HCT116 (cell line): ENCODE measurements around the gene YTHDC2. TPM values are rescaled to one million over a fixed set of nuclear protein-coding genes. Genes with fewer than 3 reads are reported as not detected.
A peak's percentile ranks its signal among the peaks of the same experiment; 100 is the strongest.

Source experiments
- ATAC-seq: fragments of 200-7000 bp; cut with Tn5 transposase; 2 replicates; pipeline ENCODE4 v1.9.1; 2020; ENCODE audit warnings: mild to moderate bottlenecking, moderate library complexity
- BruUV-seq: library from RNA; stranded (reverse); fragments of 400-500 nt; replicated peaks from 2 replicates; lab custom pipeline; 2021; lab: Mats Ljungman, UMichigan
- CTCF ChIA-PET: fragments of 300-600 bp; sonication (Branson Sonifier 250); formaldehyde crosslinking; loops from one replicate; lab custom pipeline; 2021; ENCODE audit warnings: antibody characterized with exemption; lab: Charles Lee
- POLR2A ChIA-PET: fragments of 300-600, 350-600 bp; sonication (Branson Sonifier 250); formaldehyde crosslinking; loops from one replicate; lab custom pipeline; 2021; ENCODE audit warnings: antibody characterized with exemption; lab: Charles Lee
- RAD21 ChIA-PET, 2 experiments: fragments of 300-600 bp; sonication (Branson Sonifier 250); formaldehyde crosslinking; loops; one replicate each; lab custom pipeline; 2023; ENCODE audit warnings: low total read pairs in 2 of 2; ENCODE audit not compliant: uncharacterized antibody in 2 of 2, unreplicated experiment in 2 of 2, low non-redundant PET in 1 of 2; lab: Charles Lee
- DNase-seq: peaks from one replicate; pipeline ENCODE4 v3.0.0-alpha.2; 2010; ENCODE audit warnings: low read depth, low spot score
- H2AFZ ChIP-seq: fragments of 200-600 bp; shearing (Covaris generic), sonication (generic); 2 replicates; pipeline ENCODE4 v1.6.1; 2017; ENCODE audit warnings: low read depth, mixed run types, mixed read lengths, antibody characterized with exemption, low read length; ENCODE audit not compliant: poor library complexity, severe bottlenecking
- H3K27ac ChIP-seq: 2 replicates; pipeline ENCODE4 v1.5.1; 2012; ENCODE audit warnings: low read depth, low read length
- H3K27me3 ChIP-seq: fragments of 200-600 bp; sonication (generic); 2 replicates; pipeline ENCODE4 v1.6.1; 2016; ENCODE audit warnings: mixed run types, low read length, mixed read lengths; ENCODE audit not compliant: insufficient read depth
- H3K36me3 ChIP-seq, 2 experiments: fragments of 200-500 bp in 1 of 2; fragments of 200-600 bp in 1 of 2; sonication (Bioruptor generic) in 1 of 2; sonication (generic) in 1 of 2; 2 replicates each; pipeline versions ENCODE4 v1.5.1 to v1.6.1; 2014 to 2016; ENCODE audit warnings: low read length in 2 of 2, inconsistent platforms in 1 of 2, mixed read lengths in 1 of 2, mixed run types in 1 of 2; ENCODE audit not compliant: insufficient read depth in 2 of 2, control insufficient read depth in 1 of 2
- H3K4me1 ChIP-seq, 2 experiments: fragments of 200-600 bp in 1 of 2; sonication (generic) in 1 of 2; 2 replicates each; pipeline versions ENCODE4 v1.5.1 to v1.6.1; 2012 to 2017; ENCODE audit warnings: low read length in 2 of 2, inconsistent platforms in 1 of 2, mild to moderate bottlenecking in 1 of 2, mixed read lengths in 1 of 2, mixed run types in 1 of 2, moderate library complexity in 1 of 2; ENCODE audit not compliant: insufficient read depth in 2 of 2, control insufficient read depth in 1 of 2
- H3K4me2 ChIP-seq: fragments of 200-600 bp; sonication (generic); 2 replicates; pipeline ENCODE4 v1.6.1; 2017; ENCODE audit warnings: mixed run types, low read length, mixed read lengths
- H3K4me3 ChIP-seq, 2 experiments: fragments of 200-600 bp in 1 of 2; sonication (generic) in 1 of 2; replicated peaks in 1 of 2; 2 replicates each; pipeline ENCODE4 v1.5.1; 2011 to 2016; ENCODE audit warnings: low read length in 2 of 2, control low read depth in 1 of 2, low read depth in 1 of 2, mild to moderate bottlenecking in 1 of 2, mixed read lengths in 1 of 2, mixed run types in 1 of 2
- H3K79me2 ChIP-seq: fragments of 200-600 bp; sonication (generic); 2 replicates; pipeline ENCODE4 v1.6.1; 2017; ENCODE audit warnings: mild to moderate bottlenecking, mixed run types, low read length, moderate library complexity, mixed read lengths; ENCODE audit not compliant: insufficient read depth
- H3K9ac ChIP-seq: fragments of 200-600 bp; sonication (generic); 2 replicates; pipeline ENCODE4 v1.6.1; 2016; ENCODE audit warnings: low read length, mixed read lengths
- H3K9me2 ChIP-seq: fragments of 200-600 bp; sonication (generic), shearing (Covaris generic); 2 replicates; pipeline ENCODE4 v1.6.1; 2017; ENCODE audit warnings: mixed run types, mild to moderate bottlenecking, moderate library complexity; ENCODE audit not compliant: insufficient read depth
- H3K9me3 ChIP-seq, 2 experiments: fragments of 200-500 bp in 1 of 2; fragments of 200-600 bp in 1 of 2; sonication (Bioruptor generic) in 1 of 2; sonication (generic) in 1 of 2; 2 replicates each; pipeline ENCODE4 v1.6.1; 2014 to 2017; ENCODE audit warnings: low read length in 2 of 2, mixed read lengths in 2 of 2, inconsistent platforms in 1 of 2, low read depth in 1 of 2, mild to moderate bottlenecking in 1 of 2, mixed run types in 1 of 2, moderate library complexity in 1 of 2; ENCODE audit not compliant: control insufficient read depth in 1 of 2, insufficient read depth in 1 of 2
- H4K20me1 ChIP-seq: fragments of 200-600 bp; sonication (generic), shearing (Covaris generic); 2 replicates; pipeline ENCODE4 v1.6.1; 2017; ENCODE audit warnings: mixed run types, mild to moderate bottlenecking, moderate library complexity; ENCODE audit not compliant: insufficient read depth
- CEBPB ChIP-seq: IDR thresholded peaks from 2 replicates; pipeline ENCODE4 v1.6.1; 2012; ENCODE audit warnings: low read depth
- EZH2 ChIP-seq: fragments of 200-600 bp; sonication (generic); IDR thresholded peaks from 2 replicates; pipeline ENCODE4 v1.6.1; 2017; ENCODE audit warnings: antibody characterized with exemption, mixed run types
- RAD21 ChIP-seq: IDR thresholded peaks from 2 replicates; pipeline ENCODE4 v1.6.1; 2012; ENCODE audit warnings: low read depth, mild to moderate bottlenecking
- REST ChIP-seq: IDR thresholded peaks from 2 replicates; pipeline ENCODE4 v1.6.1; 2012; ENCODE audit warnings: low read depth
- SIN3A ChIP-seq: IDR thresholded peaks from 2 replicates; pipeline ENCODE4 v1.6.1; 2012; ENCODE audit warnings: low read depth
- SP1 ChIP-seq: IDR thresholded peaks from 2 replicates; pipeline ENCODE4 v1.6.1; 2012; ENCODE audit warnings: low read depth
- YY1 ChIP-seq: IDR thresholded peaks from 2 replicates; pipeline ENCODE4 v1.6.1; 2011; ENCODE audit warnings: low read length, low read depth, moderate library complexity, mild to moderate bottlenecking; ENCODE audit not compliant: insufficient replicate concordance; ENCODE audit errors: extremely low read depth
- ZFX ChIP-seq: fragments of 450-650 bp; IDR thresholded peaks from 2 replicates; pipeline ENCODE4 v1.6.1; 2017
- ZNF274 ChIP-seq: fragments of 200-500 bp; sonication (Bioruptor generic); IDR thresholded peaks from 2 replicates; pipeline ENCODE4 v1.6.1; 2014; ENCODE audit warnings: mild to moderate bottlenecking, low read depth, low read length, inconsistent platforms
- intact Hi-C: fragments of 100-400 bp; cut with micrococcal nuclease; formaldehyde crosslinking; loops from 2 replicates; pipeline ENCODE4 v1.10.0; 2022
- total RNA-seq: library from RNA; stranded (reverse); gene quantifications from one replicate; pipeline ENCODE4 v1.2.1, GENCODE V29; 2021; ENCODE audit not compliant: unreplicated experiment
- TF ChIP-seq, protein P1 (sequence below), 3 experiments: fragments of 200-600 bp in 1 of 3; sonication (generic) in 1 of 3; IDR thresholded peaks in 2 of 3; conservative IDR thresholded peaks in 1 of 3; 2 replicates each; pipeline ENCODE4 v1.5.1; 2012 to 2017; ENCODE audit warnings: low read depth in 2 of 3, low read length in 2 of 3, antibody characterized with exemption in 1 of 3, borderline replicate concordance in 1 of 3, control low read depth in 1 of 3, mild to moderate bottlenecking in 1 of 3, mixed read lengths in 1 of 3, mixed run types in 1 of 3, moderate library complexity in 1 of 3; ENCODE audit not compliant: insufficient read depth in 1 of 3

YTHDC2 gene
- total RNA-seq, 1 experiment from 2014 or later, result 22.2 TPM

- Histone ChIP-seq H3K9me3 (no peaks in the 10 kb centered on the region), H3K4me3 (no peak overlapping the region), H3K27ac (no peak overlapping the region), H3K9me2 (no peaks in the 10 kb centered on the region), H3K4me2 (peak overlapping the region; percentile 31; the same call in 1 of the 2 replicates), H3K4me1 (peaks cover 0 to 5% of the 10 kb centered on the region in 2 experiments; a peak in 1 of 4 replicates), H3K27me3 (no peaks in the 10 kb centered on the region), H3K79me2 (no peaks in the 10 kb centered on the region), H3K36me3 (no peaks in the 10 kb centered on the region), H3K9ac (no peak overlapping the region), H2AFZ (no peak overlapping the region), H4K20me1 (no peaks in the 10 kb centered on the region)
- ATAC-seq (peak; percentile 82), DNase-seq (peak; percentile 13)
- CTCF ChIA-PET, result interaction anchor here (0.6 to 2.0 kb wide), 29 partner anchors 9 to 1754 kb away, joined by 3 to 36 read pairs (median 4); partner anchors contain the start of gene YTHDC2
- POLR2A ChIA-PET, result interaction anchor here (1.3 kb wide), 1 partner anchor 838 kb away, joined by 3 read pairs; no protein-coding TSS in a partner anchor
- BruUV-seq, result no TSS peak
- no peak for TF ChIP-seq EZH2
- TF ChIP-seq RAD21, result peak; percentile 78
- TF ChIP-seq, protein P1, sequence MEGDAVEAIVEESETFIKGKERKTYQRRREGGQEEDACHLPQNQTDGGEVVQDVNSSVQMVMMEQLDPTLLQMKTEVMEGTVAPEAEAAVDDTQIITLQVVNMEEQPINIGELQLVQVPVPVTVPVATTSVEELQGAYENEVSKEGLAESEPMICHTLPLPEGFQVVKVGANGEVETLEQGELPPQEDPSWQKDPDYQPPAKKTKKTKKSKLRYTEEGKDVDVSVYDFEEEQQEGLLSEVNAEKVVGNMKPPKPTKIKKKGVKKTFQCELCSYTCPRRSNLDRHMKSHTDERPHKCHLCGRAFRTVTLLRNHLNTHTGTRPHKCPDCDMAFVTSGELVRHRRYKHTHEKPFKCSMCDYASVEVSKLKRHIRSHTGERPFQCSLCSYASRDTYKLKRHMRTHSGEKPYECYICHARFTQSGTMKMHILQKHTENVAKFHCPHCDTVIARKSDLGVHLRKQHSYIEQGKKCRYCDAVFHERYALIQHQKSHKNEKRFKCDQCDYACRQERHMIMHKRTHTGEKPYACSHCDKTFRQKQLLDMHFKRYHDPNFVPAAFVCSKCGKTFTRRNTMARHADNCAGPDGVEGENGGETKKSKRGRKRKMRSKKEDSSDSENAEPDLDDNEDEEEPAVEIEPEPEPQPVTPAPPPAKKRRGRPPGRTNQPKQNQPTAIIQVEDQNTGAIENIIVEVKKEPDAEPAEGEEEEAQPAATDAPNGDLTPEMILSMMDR (IDR thresholded peaks at IDR 0.05 in 2 of 3, conservative IDR thresholded peaks at IDR 0.05 in 1 of 3; ENCODE audit: borderline replicate concordance in 1 of 3, insufficient read depth in 1 of 3, low read depth in 2 of 3, low read length in 2 of 3), result peak; percentile 22 to 73 (median 54); a peak in 4 of 6 replicates
- RAD21 ChIA-PET, result interaction anchor here (0.6 to 1.1 kb wide), 6 partner anchors 52 to 1457 kb away, joined by 3 to 8 read pairs (median 3); no protein-coding TSS in a partner anchor
- intact Hi-C loops, result loop anchor here (1.0 to 5.0 kb wide), 4 partner anchors 53 to 1457 kb away; no protein-coding TSS in a partner anchor
Observed at GRCh38 chr5:113612060-113612496, 98.6 kb downstream of the YTHDC2 start.

DNA sequence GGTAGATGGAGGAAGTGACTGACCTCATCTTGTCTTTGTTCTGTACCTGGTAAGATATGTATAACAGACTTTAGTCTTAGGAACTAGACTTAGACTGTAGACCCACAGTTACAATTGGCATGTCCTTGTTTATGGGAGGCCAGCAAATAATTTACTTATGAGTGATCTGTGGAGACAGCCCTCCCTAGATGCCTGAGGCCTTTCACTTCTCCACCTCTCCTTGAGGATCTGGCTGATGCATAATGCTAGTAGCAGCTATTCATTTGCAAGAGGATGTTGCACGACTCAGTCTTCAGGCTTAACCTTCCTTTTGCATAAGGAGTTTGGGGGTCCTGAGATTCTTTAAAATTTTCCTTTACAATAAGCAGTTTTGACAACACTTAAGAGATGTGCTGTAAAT is 100.7 kb downstream of the YTHDC2 start:
- Histone ChIP-seq H3K4me1 (no peaks in the 10 kb centered on the region), H3K36me3 (no peaks in the 10 kb centered on the region), H3K9ac (no peak overlapping the region), H3K27me3 (no peaks in the 10 kb centered on the region), H2AFZ (no peak overlapping the region), H3K79me2 (no peaks in the 10 kb centered on the region), H3K27ac (no peak overlapping the region), H3K4me2 (no peak overlapping the region), H3K9me3 (no peaks in the 10 kb centered on the region), H3K4me3 (no peak overlapping the region), H3K9me2 (no peaks in the 10 kb centered on the region), H4K20me1 (no peaks in the 10 kb centered on the region)
- POLR2A ChIA-PET, result no interaction called here
- intact Hi-C loops, result loop anchor here (5.0 kb wide), 1 partner anchor 63 kb away; no protein-coding TSS in a partner anchor
- no peak for ATAC-seq
- DNase-seq, result no peak
- RAD21 ChIA-PET, result no interaction called here
- no TSS peak for BruUV-seq
- CTCF ChIA-PET, result no interaction called here
- no peak for TF ChIP-seq SIN3A
- TF ChIP-seq YY1, result no peak
- no peak for TF ChIP-seq ZNF274
- TF ChIP-seq REST, result no peak
- no peak for TF ChIP-seq CEBPB
- TF ChIP-seq SP1, result no peak
- TF ChIP-seq, protein P1 (IDR thresholded peaks at IDR 0.05 in 2 of 3, conservative IDR thresholded peaks at IDR 0.05 in 1 of 3; ENCODE audit: borderline replicate concordance in 1 of 3, insufficient read depth in 1 of 3, low read depth in 2 of 3, low read length in 2 of 3), result no peak
- no peak for TF ChIP-seq ZFX
